Posterior vena cava (tissue), 2 donors: ENCODE data around the gene RGS12. TPM values are rescaled to one million over a fixed set of nuclear protein-coding genes. Genes with fewer than 3 reads are reported as not detected.
"Not testable (repeated sequence)": the region's sequence is repeated elsewhere in the genome, so short reads cannot be mapped to it uniquely, and the experiment has no call there.

Source experiments
- DNase-seq: peaks from one replicate; pipeline ENCODE4 v3.0.0-alpha.2; 2020; ENCODE audit warnings: low spot score
- intact Hi-C, 2 donors: fragments of 100-400 bp; cut with DNase I; formaldehyde crosslinking; loops; one replicate each; pipeline versions ENCODE4 v1.14.1 to v1.14.2; 2022 to 2023
- total RNA-seq, 2 donors: library from RNA; stranded (reverse); fragmentation: NEBNext Ultra II Directional; extraction: Animal tissue kit (Norgen Biotek cat#: 25700); gene quantifications; one replicate each; pipeline ENCODE4 v1.2.1, GENCODE V29; 2021
- donor health status: DM: yes; HTN: yes; CAD: no.
- donor health status: DM: yes; HTN: yes; CAD: no.

Gene RGS12
- total RNA-seq, 2 donors from 2014 or later, result 18.7 to 19.5 TPM

GRCh38 chr4:3293401-3294391 lies 875 bp downstream of the RGS12 start:
- DNase-seq, result peak; percentile 81
- intact Hi-C loops, result no loop called here

GRCh38 chr4:3294401-3295241 lies 1.8 kb downstream of the RGS12 start:
- intact Hi-C loops, result no loop called here
- DNase-seq, result no peak

GRCh38 chr4:3295837-3296624 lies 3.2 kb downstream of the RGS12 start:
- intact Hi-C loops, result no loop called here

GRCh38 chr4:3296651-3297050 lies 3.8 kb downstream of the RGS12 start:
- DNase-seq, result no peak
- intact Hi-C loops, result no loop called here

More at GRCh38 chr4:3295837-3296624, 3.2 kb downstream of the RGS12 start:
- no peak for DNase-seq

GRCh38 chr4:3297066-3297859 lies 4.4 kb downstream of the RGS12 start:
- intact Hi-C loops, result no loop called here

GRCh38 chr4:3299122-3299975 lies 6.5 kb downstream of the RGS12 start:
- intact Hi-C loops, result no loop called here
- DNase-seq, result no peak

More at GRCh38 chr4:3297066-3297859, 4.4 kb downstream of the RGS12 start:
- no peak for DNase-seq

- no peak for DNase-seq
- intact Hi-C loops, result no loop called here
Measured at GRCh38 chr4:3299976-3300671, 7.3 kb downstream of the RGS12 start.

GRCh38 chr4:3300882-3301281 lies 8.1 kb downstream of the RGS12 start:
- intact Hi-C loops, DNase-seq: not testable (repeated sequence)

- DNase-seq, result no peak
- intact Hi-C loops, result no loop called here
Measured at GRCh38 chr4:3301450-3302172, 8.8 kb downstream of the RGS12 start.

GRCh38 chr4:3302173-3302785 lies 9.5 kb downstream of the RGS12 start:
- DNase-seq, result peak; percentile 86
- intact Hi-C loops, result no loop called here

- DNase-seq, result no peak
- intact Hi-C loops, result no loop called here
Measured at GRCh38 chr4:3302786-3303564, 10.2 kb downstream of the RGS12 start.

- no peak for DNase-seq
- intact Hi-C loops, result no loop called here
Measured at GRCh38 chr4:3303565-3303824, 10.7 kb downstream of the RGS12 start.

- intact Hi-C loops, result no loop called here
- no peak for DNase-seq
Measured at GRCh38 chr4:3303923-3304710, 11.3 kb downstream of the RGS12 start.

GRCh38 chr4:3304831-3305609 lies 12.2 kb downstream of the RGS12 start:
- peak; percentile 87 for DNase-seq

More at GRCh38 chr4:3304831-3305609, 12.2 kb downstream of the RGS12 start:
- intact Hi-C loops, result no loop called here
